D721Med (cell line): ENCODE data around the gene OGDHL.

Experiments
- DNase-seq: peaks from one replicate; pipeline ENCODE4 v3.0.0; 2011; ENCODE audit warnings: low spot score; ENCODE audit not compliant: insufficient read length
- FAIRE-seq: peaks from 2 replicates; lab custom pipeline; 2011; peaks lifted over from hg19 to GRCh38; lab: Jason Lieb, UNC
- CTCF ChIP-seq: IDR thresholded peaks from 2 replicates; pipeline ENCODE4 v1.5.1; 2012; ENCODE audit warnings: mild to moderate bottlenecking, control low read depth; ENCODE audit not compliant: insufficient read depth; ENCODE audit errors: missing control alignments

Gene OGDHL

GRCh38 chr10:49767752-49768151, 5.6 kb upstream of the OGDHL start:
- FAIRE-seq: no peak
- no peak for TF ChIP-seq CTCF
- no peak for DNase-seq

- FAIRE-seq (no peak), DNase-seq (no peak)
- no peak for TF ChIP-seq CTCF
Measured at GRCh38 chr10:49766484-49766883, 4.4 kb upstream of the OGDHL start.

- DNase-seq (no peak), FAIRE-seq (no peak)
- no peak for TF ChIP-seq CTCF
Measured at GRCh38 chr10:49762566-49762877, 399 bp upstream of the OGDHL start.

- FAIRE-seq (no peak), DNase-seq (no peak)
- TF ChIP-seq CTCF: no peak
Measured at GRCh38 chr10:49761201-49761788, 828 bp downstream of the OGDHL start.

GRCh38 chr10:49760789-49761188, 1.3 kb downstream of the OGDHL start:
- no peak for FAIRE-seq
- TF ChIP-seq CTCF: no peak
- DNase-seq: no peak

GRCh38 chr10:49759787-49760551, 2.2 kb downstream of the OGDHL start:
- no peak for DNase-seq
- no peak for FAIRE-seq
- no peak for TF ChIP-seq CTCF

- FAIRE-seq: no peak
- DNase-seq: no peak
- TF ChIP-seq CTCF: no peak
Measured at GRCh38 chr10:49758249-49758930, 3.7 kb downstream of the OGDHL start.
